Mononuclear cell (primary cell): ENCODE measurements around the gene MSRB3. TPM values are rescaled to one million over a fixed set of nuclear protein-coding genes. Genes with fewer than 3 reads are reported as not detected.
"Not testable (repeated sequence)": the region's sequence is repeated elsewhere in the genome, so short reads cannot be mapped to it uniquely, and the experiment has no call there.

Source experiments
- H3K27me3 ChIP-seq: 2 replicates; pipeline ENCODE4 v1.6.0; 2011; ENCODE audit warnings: low read length, control low read depth; ENCODE audit not compliant: insufficient read depth
- H3K4me1 ChIP-seq: 2 replicates; pipeline ENCODE4 v1.5.1; 2011; ENCODE audit warnings: mild to moderate bottlenecking, low read length, control low read depth; ENCODE audit not compliant: insufficient read depth
- H3K4me3 ChIP-seq: 2 replicates; pipeline ENCODE4 v1.5.1; 2011; ENCODE audit warnings: mild to moderate bottlenecking, low read length, moderate library complexity
- H3K9me3 ChIP-seq: 2 replicates; pipeline ENCODE4 v1.5.1; 2011; ENCODE audit warnings: low read depth, mild to moderate bottlenecking, control low read depth, low read length
- total RNA-seq: library from RNA; depleted of rRNA; stranded (reverse); fragments of >200 nt; gene quantifications from one replicate; pipeline ENCODE4 v1.2.3, GENCODE V29; 2012

The MSRB3 gene
- total RNA-seq, 1 donor: 1.4 TPM

- no peaks in the 10 kb centered on the region for H3K9me3 ChIP-seq
- no peaks in the 10 kb centered on the region for H3K27me3 ChIP-seq
- H3K4me3 ChIP-seq: no peak overlapping the region
- H3K4me1 ChIP-seq: no peaks in the 10 kb centered on the region
These were observed 181.6 kb downstream of the MSRB3 start for GRCh38 chr12:65460063-65460462.

- H3K4me1 ChIP-seq: no peaks in the 10 kb centered on the region
- H3K9me3 ChIP-seq: no peaks in the 10 kb centered on the region
- H3K27me3 ChIP-seq: no peaks in the 10 kb centered on the region
- H3K4me3 ChIP-seq: no peak overlapping the region
These were observed 182.5 kb downstream of the MSRB3 start for GRCh38 chr12:65461017-65461416.

- Histone ChIP-seq H3K4me1 (no peaks in the 10 kb centered on the region), H3K27me3 (no peaks in the 10 kb centered on the region), H3K4me3 (no peak overlapping the region), H3K9me3 (no peaks in the 10 kb centered on the region)
These were observed 184.0 kb downstream of the MSRB3 start for GRCh38 chr12:65462484-65462883.

GRCh38 chr12:65463082-65463481 lies 184.6 kb downstream of the MSRB3 start:
- Histone ChIP-seq H3K27me3 (no peaks in the 10 kb centered on the region), H3K4me1 (no peaks in the 10 kb centered on the region), H3K9me3 (no peaks in the 10 kb centered on the region), H3K4me3 (no peak overlapping the region)

GRCh38 chr12:65463611-65464010 lies 185.1 kb downstream of the MSRB3 start:
- Histone ChIP-seq H3K4me1 (no peaks in the 10 kb centered on the region), H3K27me3 (no peaks in the 10 kb centered on the region), H3K9me3 (no peaks in the 10 kb centered on the region), H3K4me3 (no peak overlapping the region)

- Histone ChIP-seq H3K4me1 (no peaks in the 10 kb centered on the region), H3K27me3 (no peaks in the 10 kb centered on the region), H3K9me3 (no peaks in the 10 kb centered on the region), H3K4me3 (no peak overlapping the region)
These were observed 186.4 kb downstream of the MSRB3 start for GRCh38 chr12:65464930-65465329.

- no peak overlapping the region for H3K4me3 ChIP-seq
- no peaks in the 10 kb centered on the region for H3K27me3 ChIP-seq
- H3K4me1 ChIP-seq: no peaks in the 10 kb centered on the region
- H3K9me3 ChIP-seq: no peaks in the 10 kb centered on the region
These were observed 187.5 kb downstream of the MSRB3 start for GRCh38 chr12:65465766-65466547.

- Histone ChIP-seq H3K4me3 (no peak overlapping the region), H3K9me3 (no peaks in the 10 kb centered on the region), H3K27me3 (no peaks in the 10 kb centered on the region), H3K4me1 (no peaks in the 10 kb centered on the region)
These were observed 188.4 kb downstream of the MSRB3 start for GRCh38 chr12:65466911-65467310.

- Histone ChIP-seq H3K9me3 (no peaks in the 10 kb centered on the region), H3K4me3 (no peak overlapping the region), H3K27me3 (no peaks in the 10 kb centered on the region), H3K4me1 (no peaks in the 10 kb centered on the region)
These were observed 191.8 kb downstream of the MSRB3 start for GRCh38 chr12:65470256-65470655.

- Histone ChIP-seq H3K27me3 (no peaks in the 10 kb centered on the region), H3K4me3 (no peak overlapping the region), H3K9me3 (no peaks in the 10 kb centered on the region), H3K4me1 (no peaks in the 10 kb centered on the region)
These were observed 193.6 kb downstream of the MSRB3 start for GRCh38 chr12:65472079-65472478.

GRCh38 chr12:65474831-65475230 lies 196.3 kb downstream of the MSRB3 start:
- Histone ChIP-seq H3K4me3 (no peak overlapping the region), H3K4me1 (no peaks in the 10 kb centered on the region), H3K9me3 (no peaks in the 10 kb centered on the region), H3K27me3 (no peaks in the 10 kb centered on the region)

GRCh38 chr12:65477721-65478120 lies 199.2 kb downstream of the MSRB3 start:
- H3K4me1 ChIP-seq: no peaks in the 10 kb centered on the region

GRCh38 chr12:65483891-65484516 lies 205.5 kb downstream of the MSRB3 start:
- H3K4me3 ChIP-seq, H3K27me3 ChIP-seq, H3K4me1 ChIP-seq, H3K9me3 ChIP-seq: not testable (repeated sequence)

More at GRCh38 chr12:65477721-65478120, 199.2 kb downstream of the MSRB3 start:
- H3K27me3 ChIP-seq: no peaks in the 10 kb centered on the region
- no peak overlapping the region for H3K4me3 ChIP-seq
- no peaks in the 10 kb centered on the region for H3K9me3 ChIP-seq

- no peaks in the 10 kb centered on the region for H3K4me1 ChIP-seq
- no peaks in the 10 kb centered on the region for H3K27me3 ChIP-seq
- H3K9me3 ChIP-seq: no peaks in the 10 kb centered on the region
These were observed 209.7 kb downstream of the MSRB3 start for GRCh38 chr12:65488197-65488596.

GRCh38 chr12:65490250-65490649 lies 211.8 kb downstream of the MSRB3 start:
- H3K4me1 ChIP-seq: no peaks in the 10 kb centered on the region
- H3K27me3 ChIP-seq: no peaks in the 10 kb centered on the region
- no peak overlapping the region for H3K4me3 ChIP-seq
- H3K9me3 ChIP-seq: no peaks in the 10 kb centered on the region

More at GRCh38 chr12:65488197-65488596, 209.7 kb downstream of the MSRB3 start:
- no peak overlapping the region for H3K4me3 ChIP-seq
